ENCODE results near the gene UFD1.
A peak's percentile ranks its signal among the peaks of the same experiment; 100 is the strongest.
"Not testable (repeated sequence)": the region's sequence is repeated elsewhere in the genome, so short reads cannot be mapped to it uniquely, and the experiment has no call there.

UFD1 gene

GRCh38 chr22:19436444-19437161 lies 42.4 kb downstream of the UFD1 start:
- not testable (repeated sequence) for H3K4me3 ChIP-seq (ENCODE audit: low read depth, low read length); DNase-seq (ENCODE audit: low read depth)

- no peak for DNase-seq (ENCODE audit: low read depth)
- H3K4me3 ChIP-seq (ENCODE audit: low read depth, low read length) = no peak overlapping the region
Observed at GRCh38 chr22:19434829-19435580, 44.0 kb downstream of the UFD1 start.

GRCh38 chr22:19434401-19434800 lies 44.6 kb downstream of the UFD1 start:
- no peak overlapping the region for H3K4me3 ChIP-seq (ENCODE audit: low read depth, low read length)
- DNase-seq (ENCODE audit: low read depth) = no peak

- peak; percentile 88 for DNase-seq (ENCODE audit: low read depth)
- H3K4me3 ChIP-seq (ENCODE audit: low read depth, low read length) = peak within 1 kb of the TSS; percentile 89
Observed at GRCh38 chr22:19432133-19432851, 46.7 kb downstream of the UFD1 start, which contains the start of gene MRPL40. TSS of gene MRPL40 (plus strand) at chr22:19432545. CDS start at chr22:19432555, 10 bp downstream.

GRCh38 chr22:19431649-19432132 lies 47.3 kb downstream of the UFD1 start, which contains the start of gene HIRA:
TSS of gene HIRA (minus strand) at chr22:19431733. CDS start at chr22:19431476, 257 bp downstream.
- peak within 1 kb of the TSS; percentile 89 for H3K4me3 ChIP-seq (ENCODE audit: low read depth, low read length)
- DNase-seq (ENCODE audit: low read depth) = peak; percentile 19

GRCh38 chr22:19430890-19431541 lies 48.0 kb downstream of the UFD1 start:
- no peak for DNase-seq (ENCODE audit: low read depth)
- H3K4me3 ChIP-seq (ENCODE audit: low read depth, low read length) = peak overlapping the region; percentile 89

- DNase-seq (ENCODE audit: low read depth) = peak; percentile 54
- H3K4me3 ChIP-seq (ENCODE audit: low read depth, low read length) = peak overlapping the region; percentile 89
Observed at GRCh38 chr22:19429950-19430889, 48.8 kb downstream of the UFD1 start.

- no peak overlapping the region for H3K4me3 ChIP-seq (ENCODE audit: low read depth, low read length)
- no peak for DNase-seq (ENCODE audit: low read depth)
Observed at GRCh38 chr22:19424186-19424500, 54.9 kb downstream of the UFD1 start.

GRCh38 chr22:19422440-19423301 lies 56.3 kb downstream of the UFD1 start:
- no peak for DNase-seq (ENCODE audit: low read depth)
- H3K4me3 ChIP-seq (ENCODE audit: low read depth, low read length) = no peak overlapping the region

- H3K4me3 ChIP-seq (ENCODE audit: low read depth, low read length) = no peak overlapping the region
- no peak for DNase-seq (ENCODE audit: low read depth)
Observed at GRCh38 chr22:19420321-19420720, 58.7 kb downstream of the UFD1 start.

GRCh38 chr22:19419464-19420178 lies 59.4 kb downstream of the UFD1 start:
- DNase-seq (ENCODE audit: low read depth) = no peak
- H3K4me3 ChIP-seq (ENCODE audit: low read depth, low read length) = no peak overlapping the region

GRCh38 chr22:19419086-19419463 lies 59.9 kb downstream of the UFD1 start:
- no peak overlapping the region for H3K4me3 ChIP-seq (ENCODE audit: low read depth, low read length)
- DNase-seq (ENCODE audit: low read depth) = no peak

GRCh38 chr22:19412923-19413322 lies 66.1 kb downstream of the UFD1 start:
- H3K4me3 ChIP-seq (ENCODE audit: low read depth, low read length) = no peak overlapping the region

GRCh38 chr22:19412478-19412877 lies 66.5 kb downstream of the UFD1 start:
- no peak for DNase-seq (ENCODE audit: low read depth)
- H3K4me3 ChIP-seq (ENCODE audit: low read depth, low read length) = no peak overlapping the region

More at GRCh38 chr22:19412923-19413322, 66.1 kb downstream of the UFD1 start:
- no peak for DNase-seq (ENCODE audit: low read depth)

GRCh38 chr22:19411690-19412045 lies 67.3 kb downstream of the UFD1 start:
- no peak overlapping the region for H3K4me3 ChIP-seq (ENCODE audit: low read depth, low read length)
- DNase-seq (ENCODE audit: low read depth) = no peak

- no peak overlapping the region for H3K4me3 ChIP-seq (ENCODE audit: low read depth, low read length)
- DNase-seq (ENCODE audit: low read depth) = no peak
Observed at GRCh38 chr22:19410941-19411689, 67.9 kb downstream of the UFD1 start.

All from skeletal muscle cell (primary cell).